GM08714 (cell line): Measurements from ENCODE around the gene ZNF334.

Source experiments
- H3K4me3 ChIP-seq: fragments of 200-500 bp; sonication (Bioruptor generic); 2 replicates; pipeline ENCODE4 v1.5.1; 2014; ENCODE audit warnings: mild to moderate bottlenecking, low read length, inconsistent platforms
- ZNF274 ChIP-seq: IDR thresholded peaks from 2 replicates; pipeline ENCODE4 v1.6.1; 2012; ENCODE audit warnings: mild to moderate bottlenecking, low read depth, low read length

The ZNF334 gene

GRCh38 chr20:46530640-46531039, 17.3 kb upstream of the ZNF334 start:
- no peak for TF ChIP-seq ZNF274
- no peak overlapping the region for H3K4me3 ChIP-seq

DNA sequence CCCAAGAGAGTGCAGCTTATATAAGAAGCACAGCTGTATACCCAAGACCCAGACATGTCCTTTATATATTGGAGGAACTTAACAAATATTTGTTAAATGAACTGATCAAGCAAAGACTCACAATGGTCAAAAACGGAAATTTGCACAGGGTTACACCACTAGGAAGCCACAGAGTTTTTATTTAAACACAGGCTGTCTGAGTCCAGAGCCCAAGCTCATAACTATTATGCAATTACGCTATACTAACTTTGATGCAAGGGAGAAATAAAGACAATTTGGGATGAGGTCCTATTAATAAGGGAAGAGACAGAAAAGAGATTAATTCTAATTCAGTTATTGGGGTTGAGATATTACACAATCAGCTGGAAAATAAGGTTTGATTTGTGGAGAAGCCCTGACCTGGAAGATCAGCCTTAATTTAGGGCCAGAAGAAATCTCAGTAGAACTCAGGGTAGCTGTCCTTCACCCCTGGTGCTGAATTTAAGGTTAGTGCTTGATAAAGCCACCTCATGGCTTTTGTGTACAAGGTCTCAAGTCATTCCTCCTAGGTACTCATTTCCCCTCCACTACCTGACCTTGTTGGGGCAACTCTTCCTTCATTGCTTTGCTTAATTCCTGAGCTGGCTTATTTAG, 10.5 kb upstream of the ZNF334 start:
- H3K4me3 ChIP-seq = no peak overlapping the region
- no peak for TF ChIP-seq ZNF274

GRCh38 chr20:46523108-46523507, 9.7 kb upstream of the ZNF334 start:
- TF ChIP-seq ZNF274 = no peak
- H3K4me3 ChIP-seq = no peak overlapping the region

DNA sequence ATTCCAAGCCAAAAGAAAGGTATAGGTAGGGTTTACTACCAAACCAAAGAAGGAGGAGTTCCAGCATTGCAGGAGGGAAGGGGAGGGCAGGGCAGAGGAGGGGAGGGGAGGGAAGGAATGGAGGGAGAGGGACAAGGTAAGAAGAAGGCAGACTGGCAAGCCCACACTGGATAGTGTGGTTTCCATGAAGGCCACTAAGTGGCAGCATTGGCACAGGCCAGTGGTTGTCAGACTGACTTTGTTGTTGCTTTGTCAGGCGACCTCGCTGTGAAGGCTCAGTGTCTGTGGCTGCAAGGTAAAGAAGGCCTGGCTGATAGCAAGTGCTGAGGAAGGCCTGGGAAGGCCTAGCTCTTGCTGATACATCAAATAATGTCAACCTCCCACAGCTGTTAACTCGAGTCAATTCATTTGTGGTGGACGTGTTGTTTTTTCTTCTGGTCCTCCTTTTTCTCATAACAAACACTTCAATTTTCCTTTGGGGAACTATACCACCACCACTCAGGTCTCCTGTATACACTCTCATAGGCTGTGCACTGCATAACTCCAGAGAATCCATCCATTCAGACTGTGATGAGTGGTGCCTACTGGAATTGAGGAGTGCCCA, 7.7 kb upstream of the ZNF334 start:
- TF ChIP-seq ZNF274 = no peak
- no peak overlapping the region for H3K4me3 ChIP-seq

GRCh38 chr20:46520540-46520939, 7.2 kb upstream of the ZNF334 start:
- no peak for TF ChIP-seq ZNF274
- H3K4me3 ChIP-seq = no peak overlapping the region

DNA sequence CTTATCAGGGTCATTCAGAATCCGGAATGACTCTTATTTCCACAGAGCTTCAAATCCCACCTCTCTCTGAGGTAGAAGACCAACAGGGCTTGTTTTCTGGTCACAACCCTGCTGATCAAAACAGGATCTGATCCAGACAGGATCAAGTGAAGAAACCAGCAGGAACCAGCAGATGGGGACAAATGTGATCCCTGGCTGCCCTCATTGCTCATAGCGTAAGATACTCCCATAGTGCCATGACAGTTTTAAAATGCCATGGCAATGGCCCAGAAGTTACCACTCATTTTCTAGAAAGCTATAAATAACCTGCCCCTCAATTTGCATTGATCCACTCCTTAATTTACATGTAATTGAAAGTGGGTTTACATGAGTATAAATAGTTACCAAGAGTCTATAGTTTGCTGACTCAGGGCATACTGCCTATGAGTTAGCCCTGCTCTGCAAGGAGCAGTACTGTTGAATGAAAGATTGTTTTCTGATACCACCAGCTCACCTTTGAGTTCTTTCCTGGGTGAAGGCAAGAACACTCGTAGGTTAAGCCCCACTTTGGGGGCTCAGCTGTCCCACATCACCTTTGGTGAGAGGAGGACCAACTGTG, 6.2 kb upstream of the ZNF334 start:
- H3K4me3 ChIP-seq = no peak overlapping the region
- TF ChIP-seq ZNF274 = no peak

GRCh38 chr20:46509523-46509922, 3.8 kb downstream of the ZNF334 start:
- TF ChIP-seq ZNF274 = no peak
- no peak overlapping the region for H3K4me3 ChIP-seq

DNA sequence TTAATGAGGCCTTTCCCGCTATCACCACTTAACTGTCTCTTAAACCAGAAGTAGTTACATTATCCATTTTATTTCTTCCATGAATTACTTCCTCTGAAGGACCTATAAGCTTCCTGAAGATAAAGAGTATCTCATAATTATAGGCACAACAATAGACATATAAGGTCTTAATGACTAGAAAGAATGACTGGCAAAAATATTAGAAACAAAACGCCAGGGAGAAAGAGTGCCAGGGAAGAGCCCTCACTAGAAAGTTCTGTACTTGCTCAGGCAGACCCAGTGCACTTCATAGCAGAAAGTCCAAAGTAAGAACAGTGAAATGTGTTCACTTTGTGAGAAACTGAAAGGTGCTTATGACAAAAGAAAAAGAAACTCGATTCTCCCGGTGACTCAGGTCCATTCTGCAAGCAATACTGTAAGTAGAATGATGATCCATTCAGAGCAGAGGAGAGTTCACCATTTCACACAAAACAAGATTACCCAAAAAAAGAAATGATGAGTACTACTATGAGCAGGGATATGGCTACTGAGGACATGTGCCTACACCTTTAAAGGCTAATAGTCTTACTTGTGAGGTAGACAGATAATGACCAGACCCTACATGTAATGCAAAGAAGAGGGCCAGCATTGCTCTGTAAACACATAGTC, 5.5 kb downstream of the ZNF334 start:
- no peak for TF ChIP-seq ZNF274
- no peak overlapping the region for H3K4me3 ChIP-seq

GRCh38 chr20:46505506-46505905, 7.9 kb downstream of the ZNF334 start:
- TF ChIP-seq ZNF274 = no peak
- H3K4me3 ChIP-seq = no peak overlapping the region

DNA sequence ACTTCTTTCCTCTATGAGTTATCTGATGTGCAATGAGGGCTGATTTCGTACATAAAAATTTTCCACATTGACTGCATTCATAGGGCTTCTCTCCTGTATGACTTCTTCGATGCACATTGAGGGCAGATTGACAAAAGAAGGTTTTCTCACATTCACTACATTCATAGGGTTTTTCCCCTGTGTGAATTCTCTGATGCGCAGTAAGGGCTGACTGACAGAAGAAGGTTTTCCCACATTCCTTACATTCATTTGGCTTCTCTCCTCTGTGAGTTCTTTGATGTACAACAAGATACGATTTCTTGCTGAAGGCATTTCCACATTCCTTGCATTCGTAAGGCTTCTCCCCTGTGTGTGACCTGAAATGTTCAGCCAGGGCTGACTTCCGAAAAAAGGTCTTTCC, 11.4 kb downstream of the ZNF334 start:
- no peak overlapping the region for H3K4me3 ChIP-seq
- TF ChIP-seq ZNF274 = peak; percentile 12; the same call in 1 of the 2 replicates

GRCh38 chr20:46501337-46501942, 11.9 kb downstream of the ZNF334 start:
- TF ChIP-seq ZNF274 = no peak
- H3K4me3 ChIP-seq = no peak overlapping the region

GRCh38 chr20:46494077-46494476, 19.3 kb downstream of the ZNF334 start:
- H3K4me3 ChIP-seq = no peak overlapping the region
- no peak for TF ChIP-seq ZNF274

DNA sequence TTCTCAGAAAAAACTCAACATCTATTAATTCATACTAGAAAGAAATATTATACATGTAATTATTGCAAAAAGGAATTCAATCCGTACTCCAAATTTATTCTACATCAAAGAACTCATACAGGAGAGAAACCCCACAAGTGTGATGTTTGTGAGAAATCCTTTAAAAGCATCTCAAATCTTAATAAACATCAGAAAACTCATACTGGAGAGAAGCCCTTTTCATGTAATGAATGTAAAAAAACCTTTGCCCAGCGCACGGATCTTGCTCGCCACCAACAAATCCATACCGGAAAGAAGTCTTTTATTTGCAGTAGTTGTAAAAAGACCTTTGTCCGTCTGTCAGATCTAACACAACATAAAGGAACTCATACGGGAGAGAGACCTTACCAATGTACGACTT, 22.0 kb downstream of the ZNF334 start:
- no peak for TF ChIP-seq ZNF274
- H3K4me3 ChIP-seq = no peak overlapping the region

DNA sequence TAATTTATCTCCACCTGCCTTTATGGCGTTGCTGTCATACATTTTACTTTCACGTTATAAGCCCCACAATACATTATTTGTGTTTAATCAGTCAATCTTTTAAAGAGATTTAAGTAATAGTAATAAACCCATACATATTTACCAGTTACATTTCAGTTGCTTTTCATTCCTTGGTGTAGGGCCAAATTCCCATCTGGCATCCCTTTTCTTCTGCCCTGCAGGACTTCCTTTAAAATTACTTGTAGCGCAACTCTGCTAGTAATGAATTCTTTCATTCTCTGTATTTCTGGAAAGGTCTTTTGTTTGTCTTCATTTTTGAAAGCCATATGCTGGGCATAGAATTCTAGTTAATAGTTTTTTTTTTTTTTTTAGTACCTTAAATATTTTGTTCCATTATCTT, 24.9 kb downstream of the ZNF334 start:
- TF ChIP-seq ZNF274 = no peak
- H3K4me3 ChIP-seq = no peak overlapping the region

- no peak overlapping the region for H3K4me3 ChIP-seq
- no peak for TF ChIP-seq ZNF274
Observed at GRCh38 chr20:46487628-46488027, 25.7 kb downstream of the ZNF334 start.
